Breast epithelium (tissue), 3 donors: Measurements from ENCODE around the gene ANKRD16.

ENCODE experiments used
- CTCF ChIP-seq, 3 donors: fragments of 450-650 bp; IDR thresholded peaks; one replicate each; pipeline ENCODE4 v1.5.1; 2016 to 2017; ENCODE audit warnings: antibody characterized with exemption in 3 of 3, mild to moderate bottlenecking in 3 of 3, moderate library complexity in 3 of 3
- POLR2A ChIP-seq: fragments of 450-650 bp; IDR thresholded peaks from one replicate; pipeline ENCODE4 v1.6.1; 2016; ENCODE audit warnings: antibody characterized with exemption, mild to moderate bottlenecking, moderate library complexity

- no peak for TF ChIP-seq CTCF (IDR thresholded peaks at IDR 0.05)
- no peak for TF ChIP-seq POLR2A
Observed at GRCh38 chr10:5897053-5897340, 7.3 kb upstream of the ANKRD16 start.
